GM19324 (cell line): ENCODE results near the gene AFG1L.
"Not testable (repeated sequence)": the region's sequence is repeated elsewhere in the genome, so short reads cannot be mapped to it uniquely, and the experiment has no call there.

Experiments used
- ATAC-seq: cut with Tn5 transposase; IDR thresholded peaks from one replicate; pipeline ENCODE4 v1.9.1; 2021; ENCODE audit warnings: mild to moderate bottlenecking, moderate library complexity; ENCODE audit not compliant: unreplicated experiment, low FRiP score

The AFG1L gene

DNA sequence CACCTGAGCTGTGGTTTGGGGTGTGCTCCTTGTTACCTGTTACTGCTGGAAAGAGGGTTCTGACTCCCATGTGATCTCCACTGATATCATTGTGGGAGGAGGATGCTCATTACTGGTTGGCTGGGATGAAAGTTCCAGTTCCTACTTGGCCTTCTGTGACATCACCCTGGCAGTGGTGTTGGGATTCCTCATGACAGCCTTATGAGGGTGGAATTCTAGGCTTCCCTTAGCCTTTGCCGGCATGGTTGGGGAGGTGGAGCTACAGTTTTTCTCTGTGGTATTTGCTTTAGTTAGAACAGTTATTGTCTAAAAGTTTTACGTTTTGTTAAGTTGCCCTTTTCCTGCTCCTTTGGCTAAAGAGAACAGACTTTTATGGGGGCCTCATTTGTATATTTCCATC is 112.1 kb downstream of the AFG1L start:
- ATAC-seq, result no peak

DNA sequence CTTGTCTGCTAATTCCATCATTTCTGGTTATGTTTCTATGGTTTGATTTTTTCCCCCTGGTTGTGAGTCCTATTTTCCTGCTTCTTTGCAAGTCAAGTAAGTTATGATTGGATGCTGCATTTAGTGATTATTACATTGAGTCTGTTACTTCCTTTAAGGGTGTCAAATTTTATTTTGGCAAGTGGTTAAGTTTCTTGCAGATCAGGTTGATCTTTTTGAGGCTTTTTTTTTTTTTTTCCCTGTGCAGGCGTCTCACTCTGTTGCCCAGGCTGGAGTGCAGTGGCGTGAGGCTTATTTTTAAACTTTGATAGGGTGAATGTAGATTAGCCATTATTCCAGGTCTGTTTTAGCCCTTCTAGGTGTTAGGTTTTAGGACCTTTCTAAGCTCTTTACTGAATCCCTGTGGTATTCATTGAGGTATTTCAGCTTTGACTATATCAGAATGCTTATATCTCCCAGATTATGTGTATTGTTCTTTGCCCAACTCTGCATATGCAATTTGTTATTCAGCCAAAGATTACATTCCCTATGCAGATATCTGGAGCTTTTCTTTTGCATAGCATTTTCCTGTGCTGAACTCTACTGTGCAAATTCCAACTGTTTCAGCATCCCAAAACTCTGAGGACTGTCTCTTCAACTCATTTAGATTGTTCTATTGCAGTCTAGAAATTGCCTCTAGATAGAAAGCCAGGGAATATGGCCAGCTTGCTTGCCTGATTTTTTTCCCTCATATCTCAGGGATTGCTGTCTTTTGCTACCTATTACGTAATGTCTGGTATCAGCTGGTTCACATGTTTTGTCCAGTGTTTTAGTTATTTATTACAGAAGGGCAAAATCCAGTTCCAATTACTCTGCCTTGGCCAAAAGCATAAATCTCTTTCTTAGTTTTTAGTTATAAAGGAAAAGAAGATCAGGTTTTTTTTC is 113.3 kb downstream of the AFG1L start:
- ATAC-seq, result no peak

DNA sequence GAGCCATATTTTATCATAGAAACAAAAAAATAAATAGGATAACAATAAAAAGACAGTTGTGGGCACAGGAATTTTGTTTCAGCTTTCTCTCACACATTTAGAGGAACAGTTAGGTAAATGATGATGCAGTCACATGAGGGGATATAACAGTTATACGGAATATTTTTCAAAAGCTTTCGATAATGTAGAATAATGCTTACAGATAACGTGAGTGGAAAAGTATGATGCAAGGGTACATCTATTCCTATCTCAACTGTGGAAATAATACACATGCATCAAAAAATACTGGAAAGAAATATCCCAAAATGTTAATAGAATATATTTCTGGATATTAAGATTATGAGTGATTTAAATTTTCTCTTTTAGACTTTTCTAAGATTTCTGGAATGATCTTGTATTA is 114.0 kb downstream of the AFG1L start:
- ATAC-seq, result no peak

DNA sequence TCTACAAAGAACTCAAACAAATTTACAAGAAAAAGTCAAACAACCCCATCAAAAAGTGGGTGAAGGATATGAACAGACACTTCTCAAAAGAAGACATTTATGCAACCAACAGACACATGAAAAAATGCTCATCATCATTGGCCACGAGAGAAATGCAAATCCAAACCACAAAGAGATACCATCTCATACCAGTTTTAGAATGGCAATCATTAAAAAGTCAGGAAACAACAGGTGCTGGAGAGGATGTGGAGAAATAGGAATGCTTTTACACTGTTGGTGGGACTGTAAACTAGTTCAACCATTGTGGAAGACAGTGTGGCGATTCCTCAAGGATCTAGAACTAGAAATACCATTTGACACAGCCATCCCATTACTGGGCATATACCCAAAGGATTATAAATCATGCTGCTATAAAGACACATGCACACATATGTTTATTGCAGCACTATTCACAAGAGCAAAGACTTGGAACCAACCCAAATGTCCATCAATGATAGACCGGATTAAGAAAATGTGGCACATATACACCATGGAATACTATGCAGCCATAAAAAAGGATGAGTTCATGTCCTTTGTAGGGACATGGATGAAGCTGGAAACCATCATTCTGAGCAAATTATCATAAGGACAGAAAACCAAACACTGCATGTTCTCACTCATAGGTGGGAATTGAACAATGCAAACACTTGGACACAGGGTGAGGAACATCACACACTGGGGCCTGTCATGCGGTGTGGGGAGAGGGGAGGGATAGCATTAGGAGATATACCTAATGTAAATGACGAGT is 121.4 kb downstream of the AFG1L start:
- ATAC-seq, result not testable (repeated sequence)

DNA sequence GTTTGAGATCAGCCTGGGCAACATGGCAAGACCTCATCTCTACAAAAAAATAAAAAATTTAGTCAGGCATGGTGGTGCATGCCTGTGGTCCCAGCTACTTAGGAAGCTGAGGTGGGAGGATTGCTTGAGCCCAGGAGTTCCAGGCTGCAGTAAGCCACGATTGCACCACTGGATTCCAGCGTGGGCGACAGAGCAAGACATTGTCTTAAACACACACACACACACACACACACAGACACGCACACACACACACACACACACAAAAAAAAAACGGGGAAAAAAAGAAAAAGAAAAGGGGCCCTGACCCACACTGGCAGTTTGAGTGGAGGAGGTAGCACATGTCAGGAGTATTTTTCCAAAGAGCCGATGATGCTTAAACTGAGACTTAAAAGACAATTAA is 122.2 kb downstream of the AFG1L start:
- no peak for ATAC-seq

DNA sequence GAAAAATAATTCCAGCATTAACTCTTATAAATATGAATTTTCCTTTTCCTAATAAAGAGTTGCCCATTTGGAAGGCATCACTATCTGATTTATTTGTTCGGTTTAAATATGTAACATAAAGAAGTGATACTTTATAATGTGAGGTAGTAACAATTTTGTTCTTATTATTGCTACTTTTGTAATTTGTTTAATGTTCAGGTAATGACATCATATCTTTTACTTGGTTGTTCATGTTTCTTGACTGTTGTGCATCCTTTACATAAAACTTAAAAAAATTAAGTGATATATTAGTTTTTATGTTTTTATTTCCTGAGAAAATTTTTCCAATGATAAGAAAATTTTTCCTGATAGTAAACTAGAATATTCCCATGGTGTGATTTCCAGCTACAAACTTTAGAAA is 124.6 kb downstream of the AFG1L start:
- ATAC-seq, result no peak

DNA sequence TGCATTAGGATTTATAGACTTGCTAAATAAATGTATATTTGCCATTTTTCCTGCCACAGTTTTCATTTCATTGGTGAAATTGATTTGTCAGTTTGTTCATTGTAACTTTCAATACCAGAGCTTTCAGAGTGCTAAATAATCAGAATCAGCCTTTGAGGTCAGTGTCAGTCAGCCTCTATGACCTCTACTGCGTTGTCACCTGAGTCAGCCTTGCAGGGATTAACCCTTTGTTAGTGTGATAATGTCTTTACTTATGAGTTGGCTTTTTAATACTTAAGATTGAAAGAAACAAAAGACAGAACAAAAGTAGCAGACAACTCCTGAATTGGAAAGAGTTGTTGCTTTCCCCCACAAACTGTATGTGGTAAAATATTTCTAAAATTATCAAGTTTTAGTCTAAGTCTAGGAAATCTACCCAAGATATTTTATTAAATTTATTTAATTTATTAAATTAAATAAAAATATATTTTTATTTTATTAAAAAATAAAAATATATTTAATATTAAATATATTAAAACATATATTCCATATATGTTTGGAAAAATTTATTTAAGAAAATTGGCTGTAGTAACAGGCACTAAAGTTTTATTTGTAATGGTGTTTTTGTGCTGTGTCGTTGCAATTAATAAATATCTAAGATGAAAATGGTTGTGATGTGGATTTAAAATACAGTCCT is 125.2 kb downstream of the AFG1L start:
- no peak for ATAC-seq

DNA sequence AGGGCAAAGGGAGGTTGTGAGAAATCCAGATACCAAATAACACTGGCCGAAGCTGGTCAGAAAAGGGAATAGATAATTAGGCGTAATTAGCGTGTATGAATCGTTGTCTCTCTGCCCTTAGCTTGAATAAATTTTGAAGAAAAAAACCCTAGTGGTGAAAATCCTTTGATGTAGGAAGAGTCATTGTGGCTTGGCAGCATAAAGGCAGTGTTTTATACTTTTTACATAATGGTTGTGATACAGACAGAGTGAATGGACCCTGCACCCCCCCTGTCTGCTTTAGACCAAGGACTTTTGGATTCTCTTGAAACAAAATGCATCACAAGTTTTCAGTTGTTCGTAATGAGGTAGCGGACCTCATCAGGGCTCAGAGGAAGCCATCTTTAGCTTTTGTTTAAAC is 126.5 kb downstream of the AFG1L start:
- no peak for ATAC-seq

DNA sequence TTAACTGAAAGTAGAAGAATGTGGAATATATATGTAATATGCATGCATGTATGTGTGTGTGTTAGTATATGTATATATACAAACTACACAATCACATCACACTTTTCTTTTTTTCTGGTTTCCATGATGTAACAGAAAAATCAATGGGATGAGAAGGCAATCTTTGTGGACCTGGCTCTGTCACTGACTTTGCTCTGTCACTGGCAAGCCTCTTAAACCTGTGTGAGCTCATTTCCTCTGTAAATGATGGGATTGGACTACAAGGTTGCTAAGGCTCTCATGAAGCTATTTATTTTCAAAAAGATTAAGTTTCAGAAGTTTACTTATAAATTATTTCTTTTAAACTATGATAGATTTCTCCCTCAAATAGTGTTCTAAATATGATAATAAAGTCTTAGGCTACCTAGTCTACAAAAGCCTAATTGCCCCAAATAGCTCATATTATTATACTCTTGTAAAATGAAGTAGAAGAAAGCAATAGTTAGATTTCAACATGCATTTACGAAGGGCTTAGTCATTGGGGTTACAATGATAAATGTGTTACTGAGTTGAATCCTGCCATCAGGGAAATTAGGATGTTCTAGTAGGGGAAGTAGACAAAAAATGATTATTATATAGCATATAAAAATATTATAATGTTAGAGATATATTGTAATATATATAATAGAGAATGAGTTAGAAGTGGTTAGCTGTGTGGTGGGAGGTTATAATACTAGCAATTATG is 129.3 kb downstream of the AFG1L start:
- no peak for ATAC-seq

DNA sequence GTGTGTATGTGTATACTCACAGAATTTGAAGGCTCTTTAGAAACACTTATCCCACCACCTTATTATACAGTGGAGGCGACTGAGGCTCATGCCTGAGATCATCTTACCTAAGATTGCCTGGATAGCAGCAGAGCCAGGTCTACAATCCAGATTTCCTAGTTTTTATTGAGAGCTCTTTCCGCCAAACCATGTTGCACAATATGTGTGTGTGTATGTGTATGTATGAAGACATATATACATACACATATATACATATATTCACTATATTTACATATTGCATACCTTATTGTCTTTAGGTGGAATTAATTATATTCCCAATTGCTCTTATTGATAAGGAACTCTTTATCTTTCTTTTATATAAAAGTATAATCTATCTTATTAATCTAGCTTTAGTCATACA is 130.6 kb downstream of the AFG1L start:
- ATAC-seq, result no peak

DNA sequence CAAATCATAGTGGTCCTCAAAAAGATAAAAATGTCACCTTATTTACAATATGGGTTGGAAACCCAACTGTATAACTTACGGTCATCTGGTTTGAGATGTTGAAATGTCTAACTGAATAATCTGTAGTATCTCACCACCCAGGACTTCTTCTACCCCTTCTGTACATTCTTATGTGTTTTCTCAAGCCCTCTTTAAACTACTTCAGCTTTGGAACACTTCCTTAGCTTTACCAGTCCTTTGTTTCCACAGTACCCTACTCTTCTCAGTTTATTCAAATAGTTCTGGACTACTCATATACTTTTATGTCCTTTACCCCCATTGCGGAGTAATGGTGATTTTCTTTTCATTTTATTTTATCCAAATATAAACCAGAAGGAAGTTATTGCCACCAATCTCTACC is 137.3 kb downstream of the AFG1L start:
- no peak for ATAC-seq

DNA sequence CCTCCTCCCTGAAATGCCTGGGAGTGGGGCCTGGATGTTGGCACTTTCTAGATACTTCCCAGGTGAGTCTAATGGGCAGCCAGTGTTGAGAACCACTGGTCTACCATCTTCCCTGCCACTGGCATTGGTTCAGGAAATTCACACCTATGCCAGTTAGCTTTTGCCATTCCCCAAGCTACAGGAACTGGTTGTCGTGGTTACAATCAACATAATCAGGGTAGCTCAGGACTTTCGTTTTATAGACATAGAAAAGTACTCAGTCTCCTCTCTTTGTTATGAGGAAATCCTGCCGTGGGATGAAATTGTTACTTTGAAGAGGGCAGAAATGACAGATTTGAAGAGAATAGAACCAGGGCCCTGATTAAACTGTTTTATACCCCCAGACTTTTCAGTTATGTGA is 137.9 kb downstream of the AFG1L start:
- no peak for ATAC-seq

DNA sequence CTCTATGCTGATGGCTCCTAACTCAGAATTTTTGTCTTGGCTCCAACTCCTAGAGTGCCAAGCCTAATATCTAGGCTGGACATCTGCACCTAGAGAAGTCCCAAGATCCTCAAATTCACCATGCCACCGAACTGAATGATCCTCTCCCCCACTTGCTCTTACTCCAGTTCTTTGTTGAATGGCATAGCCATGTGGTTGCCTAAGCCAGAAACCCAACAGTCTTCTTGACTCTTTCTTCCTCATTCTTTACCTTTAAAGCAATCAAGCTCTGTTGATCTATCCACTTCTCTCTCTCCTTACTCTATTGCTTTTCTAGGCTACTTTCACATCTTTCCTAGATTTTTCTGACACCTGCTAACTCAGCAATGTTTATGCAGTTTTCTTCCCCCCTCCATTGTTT is 139.4 kb downstream of the AFG1L start:
- ATAC-seq, result no peak

DNA sequence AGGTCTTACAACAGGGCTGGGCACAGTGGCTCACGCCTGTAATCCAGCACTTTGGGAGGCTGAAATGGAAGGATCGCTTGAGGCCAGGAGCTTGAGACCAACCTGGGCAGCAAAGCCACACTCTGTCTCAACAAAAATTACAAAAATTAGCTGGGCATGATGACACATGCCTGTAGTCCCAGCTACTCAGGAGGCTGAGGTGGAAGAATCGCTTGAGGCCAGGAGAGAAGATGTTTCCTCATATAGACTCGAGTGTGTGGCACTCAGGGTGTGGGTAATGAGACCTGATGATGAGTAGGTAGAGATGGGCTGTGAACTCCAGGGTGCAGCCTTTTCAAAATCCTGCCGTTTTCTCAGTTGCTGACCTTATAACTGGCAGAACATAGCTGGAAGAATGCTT is 140.5 kb downstream of the AFG1L start:
- no peak for ATAC-seq

DNA sequence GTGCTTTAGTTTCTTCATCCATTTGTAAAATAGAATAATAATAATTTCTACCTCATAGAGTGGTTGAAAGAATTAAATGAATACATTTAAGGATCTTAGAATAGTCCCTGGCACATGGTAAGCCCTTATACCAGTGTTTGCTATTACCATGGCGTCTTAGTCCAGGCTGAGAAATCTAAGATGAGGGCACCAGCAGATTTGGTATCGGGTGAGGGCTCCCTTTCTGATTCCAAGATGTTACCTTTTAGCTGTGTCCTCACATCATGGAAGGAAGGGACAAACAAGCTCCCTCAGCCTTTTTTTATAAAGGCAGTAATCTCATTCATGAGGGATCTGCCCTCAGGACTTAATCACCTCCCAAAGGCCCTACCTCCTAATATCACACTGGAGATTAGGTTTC is 141.9 kb downstream of the AFG1L start:
- no peak for ATAC-seq

DNA sequence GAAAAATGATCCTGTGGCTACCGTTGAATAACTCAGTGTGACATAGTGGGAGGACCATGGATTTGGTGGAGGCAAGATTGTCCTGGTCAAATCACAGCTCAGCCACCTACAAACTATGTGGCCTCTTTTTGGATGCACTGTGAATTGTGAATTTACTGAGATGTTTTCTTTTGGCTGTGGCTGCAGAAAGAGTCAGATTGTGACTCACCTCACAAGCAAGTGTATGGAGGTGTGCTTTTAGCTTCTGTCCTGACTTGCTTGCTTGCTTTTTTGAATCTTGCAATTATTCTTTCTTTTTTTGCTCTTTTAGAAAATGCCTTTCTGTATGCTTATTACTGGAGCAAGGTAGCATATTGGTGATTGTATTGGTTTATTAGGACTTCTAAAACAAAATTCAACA is 143.0 kb downstream of the AFG1L start:
- ATAC-seq, result no peak

DNA sequence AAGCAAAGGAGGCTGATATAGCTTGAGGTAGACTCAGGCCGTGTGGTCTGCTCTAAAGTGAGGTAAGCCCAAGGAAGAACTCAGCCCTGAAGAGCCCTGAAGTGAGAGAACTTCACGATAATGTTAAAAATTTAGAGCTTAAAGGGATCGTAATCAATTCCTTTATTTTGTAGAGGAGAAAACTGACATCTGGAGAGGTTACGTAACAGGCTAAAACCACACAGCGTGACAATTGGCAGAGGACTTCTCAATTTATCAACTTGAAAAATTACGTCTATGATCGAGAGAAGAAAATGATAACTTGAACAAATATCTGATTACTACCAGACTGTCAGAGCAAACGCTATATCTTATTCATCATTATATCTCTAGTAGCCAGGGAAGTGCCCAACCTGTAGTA is 144.1 kb downstream of the AFG1L start:
- no peak for ATAC-seq

DNA sequence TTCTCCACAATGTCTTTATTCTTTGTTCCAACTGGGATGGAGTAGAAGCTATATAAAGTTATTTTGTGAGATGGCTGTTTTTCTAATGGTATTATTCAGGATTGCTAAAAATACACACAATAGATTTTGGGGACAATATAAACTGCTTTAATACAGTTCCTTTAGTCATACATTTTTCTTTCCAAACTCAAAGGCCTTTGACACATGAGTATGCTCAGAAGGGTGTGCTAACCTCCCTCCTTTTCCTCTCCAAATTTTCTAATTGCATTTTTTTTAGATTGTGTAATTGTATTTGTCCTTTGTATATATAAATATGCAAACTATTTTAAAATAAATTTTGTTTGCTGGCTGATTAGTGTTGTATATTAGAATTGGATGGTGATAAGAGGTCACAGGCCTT is 146.3 kb downstream of the AFG1L start:
- ATAC-seq, result no peak

DNA sequence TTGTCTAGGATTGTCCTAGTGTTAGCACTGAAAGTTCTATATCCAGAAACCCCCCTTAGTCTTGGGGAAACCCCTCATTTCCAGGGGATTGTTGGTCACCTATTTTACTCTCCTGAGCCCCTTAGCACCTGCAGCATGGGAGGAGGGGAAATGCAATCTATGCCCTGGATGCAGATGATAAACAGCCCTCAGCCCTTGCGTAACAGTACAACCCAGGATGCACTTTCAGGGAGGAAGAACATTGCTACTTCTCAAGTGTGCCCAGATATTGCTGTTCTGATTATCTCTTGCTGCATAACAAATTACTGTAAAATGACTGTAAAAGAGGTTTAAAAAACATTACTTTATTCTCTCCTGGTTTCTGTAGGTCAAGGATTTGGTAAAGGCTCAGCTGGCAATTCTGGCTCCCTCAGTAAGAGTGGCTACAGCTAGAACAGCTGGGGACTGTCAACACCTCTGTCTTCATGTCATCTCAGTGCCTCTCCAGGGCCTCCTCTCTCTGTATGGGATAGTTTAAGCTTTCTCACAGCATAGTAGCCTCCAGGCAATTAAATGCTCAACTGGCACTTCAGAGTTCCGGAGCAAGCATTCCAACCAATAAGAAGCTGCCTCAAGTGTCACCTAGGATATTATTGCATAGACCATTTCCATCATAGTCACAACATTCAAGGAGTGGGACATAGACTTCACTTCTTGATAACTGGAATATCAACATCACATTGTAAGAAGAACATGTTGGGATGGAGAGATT is 148.1 kb downstream of the AFG1L start:
- no peak for ATAC-seq

DNA sequence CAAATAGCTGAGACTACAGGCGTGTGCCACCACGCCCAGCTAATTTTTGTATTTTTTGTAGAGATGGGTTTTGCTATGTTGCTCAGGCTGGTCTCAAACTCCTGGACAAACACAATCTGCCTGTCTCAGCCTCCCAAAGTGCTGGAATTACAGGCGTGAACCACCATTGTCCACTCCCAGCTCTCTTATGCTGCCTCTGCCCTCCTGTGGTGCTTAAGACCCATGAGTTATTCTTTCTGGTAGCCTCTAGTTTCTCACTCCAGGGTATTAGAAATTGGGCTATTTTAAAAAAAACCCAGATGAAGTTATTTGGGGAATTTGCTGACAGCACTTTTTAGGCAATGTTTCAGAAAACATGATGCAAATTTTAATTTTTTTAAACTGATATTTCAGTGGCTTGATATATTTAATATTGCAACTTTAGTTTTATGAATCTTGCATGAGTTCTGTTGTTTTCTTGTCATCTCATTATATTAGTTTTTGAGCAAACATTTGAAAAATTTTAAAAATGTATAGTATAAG is 151.8 kb downstream of the AFG1L start:
- ATAC-seq, result no peak
